Uterus (tissue), 2 donors: ENCODE data around the gene COQ7.

Experiments used
- POLR2A ChIP-seq, 2 donors: fragments of 450-650 bp; IDR thresholded peaks; one replicate each; pipeline ENCODE4 v1.6.1; 2016; ENCODE audit warnings: antibody characterized with exemption in 2 of 2, mild to moderate bottlenecking in 1 of 2, moderate library complexity in 1 of 2
- TF ChIP-seq, protein P1 (sequence below), 4 experiments: fragments of 200-600 bp in 2 of 4; fragments of 450-650 bp in 2 of 4; sonication (generic) in 2 of 4; IDR thresholded peaks; one replicate each; pipeline ENCODE4 v1.5.1; 2016 to 2019; ENCODE audit warnings: antibody characterized with exemption in 4 of 4, mild to moderate bottlenecking in 2 of 4, moderate library complexity in 1 of 4

DNA sequence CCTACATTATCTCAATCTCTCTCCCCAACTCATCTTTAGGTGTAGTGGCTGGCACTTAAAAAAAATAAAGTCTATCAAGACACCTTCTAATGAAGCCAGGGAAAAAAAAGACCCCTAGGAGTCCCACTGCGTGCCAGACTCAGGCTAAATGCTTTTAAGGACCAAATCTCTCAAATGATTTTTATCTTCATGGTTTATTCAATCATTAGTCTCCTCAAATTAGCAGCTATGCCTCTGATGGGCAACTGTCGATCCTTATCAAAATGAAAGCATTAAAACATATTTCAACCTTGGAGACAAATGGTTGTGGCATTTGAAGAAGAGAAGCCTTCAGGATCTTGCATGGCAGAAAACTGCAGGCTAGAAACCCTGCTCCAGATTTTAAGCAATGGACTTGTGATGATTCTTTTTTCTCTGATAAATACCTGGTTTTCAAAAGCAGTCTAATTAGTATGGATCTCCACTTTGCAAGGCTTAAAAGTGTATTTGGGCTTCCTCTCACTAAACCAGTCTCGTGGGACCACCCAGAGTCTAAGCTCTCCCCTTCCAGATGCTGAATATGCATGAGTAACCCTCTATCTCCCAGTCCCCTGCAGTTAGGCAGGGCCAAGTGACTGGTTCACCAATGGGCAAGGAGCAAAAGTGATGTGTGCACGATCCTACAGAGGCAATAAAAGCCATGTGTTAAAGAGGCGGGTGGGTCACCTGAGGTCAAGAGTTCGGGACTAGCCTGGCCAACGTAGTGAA lies 61.2 kb downstream of the COQ7 start:
- TF ChIP-seq POLR2A (IDR thresholded peaks at IDR 0.05) = no peak
- TF ChIP-seq, protein P1, sequence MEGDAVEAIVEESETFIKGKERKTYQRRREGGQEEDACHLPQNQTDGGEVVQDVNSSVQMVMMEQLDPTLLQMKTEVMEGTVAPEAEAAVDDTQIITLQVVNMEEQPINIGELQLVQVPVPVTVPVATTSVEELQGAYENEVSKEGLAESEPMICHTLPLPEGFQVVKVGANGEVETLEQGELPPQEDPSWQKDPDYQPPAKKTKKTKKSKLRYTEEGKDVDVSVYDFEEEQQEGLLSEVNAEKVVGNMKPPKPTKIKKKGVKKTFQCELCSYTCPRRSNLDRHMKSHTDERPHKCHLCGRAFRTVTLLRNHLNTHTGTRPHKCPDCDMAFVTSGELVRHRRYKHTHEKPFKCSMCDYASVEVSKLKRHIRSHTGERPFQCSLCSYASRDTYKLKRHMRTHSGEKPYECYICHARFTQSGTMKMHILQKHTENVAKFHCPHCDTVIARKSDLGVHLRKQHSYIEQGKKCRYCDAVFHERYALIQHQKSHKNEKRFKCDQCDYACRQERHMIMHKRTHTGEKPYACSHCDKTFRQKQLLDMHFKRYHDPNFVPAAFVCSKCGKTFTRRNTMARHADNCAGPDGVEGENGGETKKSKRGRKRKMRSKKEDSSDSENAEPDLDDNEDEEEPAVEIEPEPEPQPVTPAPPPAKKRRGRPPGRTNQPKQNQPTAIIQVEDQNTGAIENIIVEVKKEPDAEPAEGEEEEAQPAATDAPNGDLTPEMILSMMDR (IDR thresholded peaks at IDR 0.05) = no peak
